WTC11 (cell line): ENCODE measurements around the gene EWSR1. TPM values are rescaled to one million over a fixed set of nuclear protein-coding genes. Genes with fewer than 3 reads are reported as not detected.

Source experiments
- ATAC-seq: fragments of 200-7000 bp; cut with Tn5 transposase; 2 replicates; pipeline ENCODE4 v1.10.0; 2021; ENCODE audit warnings: mild to moderate bottlenecking, moderate library complexity
- CTCF ChIA-PET: fragments of 300-600 bp; sonication (Branson Sonifier 250); formaldehyde crosslinking; loops from one replicate; lab custom pipeline; 2021; ENCODE audit warnings: antibody characterized with exemption; lab: Charles Lee
- POLR2A ChIA-PET: fragments of 350-600 bp; sonication (Branson Sonifier 250); formaldehyde crosslinking; loops from one replicate; lab custom pipeline; 2021; ENCODE audit warnings: antibody characterized with exemption; lab: Charles Lee
- DNase-seq: peaks from one replicate; pipeline ENCODE4 v3.0.0; 2021; ENCODE audit warnings: low spot score
- H3K27ac Mint-ChIP-seq: 2 replicates; pipeline ENCODE4 v1.8.0; 2021; ENCODE audit warnings: mixed read lengths
- H3K27me3 Mint-ChIP-seq: 2 replicates; pipeline ENCODE4 v1.8.0; 2021; ENCODE audit warnings: low read depth, mild to moderate bottlenecking, moderate library complexity, mixed read lengths
- H3K36me3 Mint-ChIP-seq: 2 replicates; pipeline ENCODE4 v1.8.0; 2021; ENCODE audit warnings: mixed read lengths
- H3K4me1 Mint-ChIP-seq: 2 replicates; pipeline ENCODE4 v1.8.0; 2022; ENCODE audit warnings: mixed read lengths
- H3K4me3 Mint-ChIP-seq: 2 replicates; pipeline ENCODE4 v1.8.0; 2021; ENCODE audit warnings: mild to moderate bottlenecking, moderate library complexity, mixed read lengths
- H3K9me3 Mint-ChIP-seq: 2 replicates; pipeline ENCODE4 v1.8.0; 2021; ENCODE audit warnings: mixed read lengths
- CREB1 ChIP-seq: sonication (generic); formaldehyde crosslinking; IDR thresholded peaks from 2 replicates; pipeline ENCODE4 v1.8.0; 2023; ENCODE audit warnings: mild to moderate bottlenecking, missing genetic modification reagents
- GABPB1 ChIP-seq: sonication (generic); formaldehyde crosslinking; IDR thresholded peaks from 2 replicates; pipeline ENCODE4 v1.8.1; 2023; ENCODE audit warnings: mild to moderate bottlenecking, missing genetic modification reagents
- MXD4 ChIP-seq: fragments of 250-450 bp; sonication (Bioruptor Pico); IDR thresholded peaks from 2 replicates; pipeline ENCODE4 v1.8.0; 2021; ENCODE audit warnings: mild to moderate bottlenecking, moderate library complexity, borderline replicate concordance
- NR1H2 ChIP-seq: sonication (generic); formaldehyde crosslinking; IDR thresholded peaks from 2 replicates; pipeline ENCODE4 v1.9.0; 2021; ENCODE audit warnings: mild to moderate bottlenecking, moderate library complexity, missing genetic modification reagents
- SP1 ChIP-seq: sonication (generic); formaldehyde crosslinking; conservative IDR thresholded peaks from 2 replicates; pipeline ENCODE4 v1.8.1; 2022; ENCODE audit warnings: missing genetic modification reagents
- TCF7 ChIP-seq: sonication (generic); formaldehyde crosslinking; IDR thresholded peaks from 2 replicates; pipeline ENCODE4 v1.8.0; 2022; ENCODE audit warnings: mild to moderate bottlenecking, low read depth, missing genetic modification reagents, moderate library complexity
- TEAD4 ChIP-seq: sonication (generic); formaldehyde crosslinking; IDR thresholded peaks from 2 replicates; pipeline ENCODE4 v1.8.0; 2022; ENCODE audit warnings: mild to moderate bottlenecking, missing genetic modification reagents
- total RNA-seq: library from RNA; stranded (reverse); gene quantifications from 3 replicates; pipeline ENCODE4 v1.2.3, GENCODE V29; 2021
- TF ChIP-seq, protein P1 (sequence below): sonication (generic); formaldehyde crosslinking; conservative IDR thresholded peaks from 2 replicates; pipeline ENCODE4 v1.8.1; 2023; ENCODE audit warnings: mild to moderate bottlenecking, low read depth, missing genetic modification reagents, moderate library complexity
- TF ChIP-seq, protein P2 (sequence below): sonication (generic); formaldehyde crosslinking; conservative IDR thresholded peaks from 2 replicates; pipeline ENCODE4 v1.8.1; 2022; ENCODE audit warnings: mild to moderate bottlenecking, missing genetic modification reagents
- TF ChIP-seq, protein P3 (sequence below): sonication (generic); formaldehyde crosslinking; IDR thresholded peaks from 2 replicates; pipeline ENCODE4 v1.8.0; 2022; ENCODE audit warnings: mild to moderate bottlenecking, missing genetic modification reagents
- TF ChIP-seq, protein P4 (sequence below): sonication (generic); formaldehyde crosslinking; IDR thresholded peaks from 2 replicates; pipeline ENCODE4 v1.8.0; 2022; ENCODE audit warnings: mild to moderate bottlenecking, missing genetic modification reagents
- TF ChIP-seq, protein P5 (sequence below): fragments of 250-450 bp; sonication (Bioruptor Pico); IDR thresholded peaks from 2 replicates; pipeline ENCODE4 v1.9.0; 2021; ENCODE audit warnings: mild to moderate bottlenecking, borderline replicate concordance
- TF ChIP-seq, protein P6 (sequence below): fragments of 250-450 bp; sonication (Bioruptor Pico); IDR thresholded peaks from 2 replicates; pipeline ENCODE4 v1.9.0; 2021; ENCODE audit warnings: mild to moderate bottlenecking
- TF ChIP-seq, protein P7 (sequence below): fragments of 250-450 bp; sonication (Bioruptor Pico); IDR thresholded peaks from 2 replicates; pipeline ENCODE4 v2.1.2; 2022; ENCODE audit warnings: mild to moderate bottlenecking, moderate library complexity
- TF ChIP-seq, protein P8 (sequence below): fragments of 250-450 bp; sonication (Bioruptor Pico); IDR thresholded peaks from 2 replicates; pipeline ENCODE4 v1.9.0; 2021; ENCODE audit warnings: mild to moderate bottlenecking
- TF ChIP-seq, protein P9 (sequence below): sonication (generic); formaldehyde crosslinking; IDR thresholded peaks from 2 replicates; pipeline ENCODE4 v1.8.0; 2022; ENCODE audit warnings: mild to moderate bottlenecking, missing genetic modification reagents
- TF ChIP-seq, protein P10 (sequence below): sonication (generic); formaldehyde crosslinking; IDR thresholded peaks from 2 replicates; pipeline ENCODE4 v1.8.0; 2023; ENCODE audit warnings: mild to moderate bottlenecking, missing genetic modification reagents

The EWSR1 gene
- total RNA-seq, 1 experiment from 2014 or later, result 377 TPM

DNA sequence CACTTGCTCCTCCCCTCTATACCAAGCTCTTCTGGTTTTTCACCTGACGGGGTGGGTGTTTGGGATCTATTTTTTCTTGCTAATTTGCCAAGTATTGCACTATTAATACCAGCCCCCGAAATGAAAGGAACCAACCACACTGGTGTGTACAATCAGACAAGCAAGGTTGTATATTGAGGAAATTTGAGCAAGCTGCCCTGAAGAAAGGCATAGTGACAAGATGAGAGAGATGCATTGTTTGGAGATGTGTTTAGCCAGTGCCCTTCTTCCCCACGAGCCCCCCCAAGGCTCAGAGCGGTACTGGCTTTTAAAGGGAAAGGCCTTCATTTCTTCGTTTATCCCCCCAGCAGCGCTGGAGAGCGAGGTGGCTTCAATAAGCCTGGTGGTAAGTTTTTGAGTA is 23.1 kb downstream of the EWSR1 start:
- H3K9me3 Mint-ChIP-seq, result no peaks in the 10 kb centered on the region
- H3K36me3 Mint-ChIP-seq, result peaks cover 97% of the 10 kb centered on the region
- no peak for DNase-seq
- TF ChIP-seq, protein P1, sequence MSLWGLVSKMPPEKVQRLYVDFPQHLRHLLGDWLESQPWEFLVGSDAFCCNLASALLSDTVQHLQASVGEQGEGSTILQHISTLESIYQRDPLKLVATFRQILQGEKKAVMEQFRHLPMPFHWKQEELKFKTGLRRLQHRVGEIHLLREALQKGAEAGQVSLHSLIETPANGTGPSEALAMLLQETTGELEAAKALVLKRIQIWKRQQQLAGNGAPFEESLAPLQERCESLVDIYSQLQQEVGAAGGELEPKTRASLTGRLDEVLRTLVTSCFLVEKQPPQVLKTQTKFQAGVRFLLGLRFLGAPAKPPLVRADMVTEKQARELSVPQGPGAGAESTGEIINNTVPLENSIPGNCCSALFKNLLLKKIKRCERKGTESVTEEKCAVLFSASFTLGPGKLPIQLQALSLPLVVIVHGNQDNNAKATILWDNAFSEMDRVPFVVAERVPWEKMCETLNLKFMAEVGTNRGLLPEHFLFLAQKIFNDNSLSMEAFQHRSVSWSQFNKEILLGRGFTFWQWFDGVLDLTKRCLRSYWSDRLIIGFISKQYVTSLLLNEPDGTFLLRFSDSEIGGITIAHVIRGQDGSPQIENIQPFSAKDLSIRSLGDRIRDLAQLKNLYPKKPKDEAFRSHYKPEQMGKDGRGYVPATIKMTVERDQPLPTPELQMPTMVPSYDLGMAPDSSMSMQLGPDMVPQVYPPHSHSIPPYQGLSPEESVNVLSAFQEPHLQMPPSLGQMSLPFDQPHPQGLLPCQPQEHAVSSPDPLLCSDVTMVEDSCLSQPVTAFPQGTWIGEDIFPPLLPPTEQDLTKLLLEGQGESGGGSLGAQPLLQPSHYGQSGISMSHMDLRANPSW (CRISPR knock-in tag), result no peak
- TF ChIP-seq TEAD4 (CRISPR knock-in tag) (no peak), SP1 (CRISPR knock-in tag) (no peak)
- TF ChIP-seq, protein P2, sequence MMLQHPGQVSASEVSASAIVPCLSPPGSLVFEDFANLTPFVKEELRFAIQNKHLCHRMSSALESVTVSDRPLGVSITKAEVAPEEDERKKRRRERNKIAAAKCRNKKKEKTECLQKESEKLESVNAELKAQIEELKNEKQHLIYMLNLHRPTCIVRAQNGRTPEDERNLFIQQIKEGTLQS (CRISPR knock-in tag), result no peak
- TF ChIP-seq, protein P3, sequence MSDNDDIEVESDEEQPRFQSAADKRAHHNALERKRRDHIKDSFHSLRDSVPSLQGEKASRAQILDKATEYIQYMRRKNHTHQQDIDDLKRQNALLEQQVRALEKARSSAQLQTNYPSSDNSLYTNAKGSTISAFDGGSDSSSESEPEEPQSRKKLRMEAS, result no peak
- TF ChIP-seq, protein P4, sequence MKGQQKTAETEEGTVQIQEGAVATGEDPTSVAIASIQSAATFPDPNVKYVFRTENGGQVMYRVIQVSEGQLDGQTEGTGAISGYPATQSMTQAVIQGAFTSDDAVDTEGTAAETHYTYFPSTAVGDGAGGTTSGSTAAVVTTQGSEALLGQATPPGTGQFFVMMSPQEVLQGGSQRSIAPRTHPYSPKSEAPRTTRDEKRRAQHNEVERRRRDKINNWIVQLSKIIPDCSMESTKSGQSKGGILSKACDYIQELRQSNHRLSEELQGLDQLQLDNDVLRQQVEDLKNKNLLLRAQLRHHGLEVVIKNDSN, result no peak
- TF ChIP-seq, protein P5, sequence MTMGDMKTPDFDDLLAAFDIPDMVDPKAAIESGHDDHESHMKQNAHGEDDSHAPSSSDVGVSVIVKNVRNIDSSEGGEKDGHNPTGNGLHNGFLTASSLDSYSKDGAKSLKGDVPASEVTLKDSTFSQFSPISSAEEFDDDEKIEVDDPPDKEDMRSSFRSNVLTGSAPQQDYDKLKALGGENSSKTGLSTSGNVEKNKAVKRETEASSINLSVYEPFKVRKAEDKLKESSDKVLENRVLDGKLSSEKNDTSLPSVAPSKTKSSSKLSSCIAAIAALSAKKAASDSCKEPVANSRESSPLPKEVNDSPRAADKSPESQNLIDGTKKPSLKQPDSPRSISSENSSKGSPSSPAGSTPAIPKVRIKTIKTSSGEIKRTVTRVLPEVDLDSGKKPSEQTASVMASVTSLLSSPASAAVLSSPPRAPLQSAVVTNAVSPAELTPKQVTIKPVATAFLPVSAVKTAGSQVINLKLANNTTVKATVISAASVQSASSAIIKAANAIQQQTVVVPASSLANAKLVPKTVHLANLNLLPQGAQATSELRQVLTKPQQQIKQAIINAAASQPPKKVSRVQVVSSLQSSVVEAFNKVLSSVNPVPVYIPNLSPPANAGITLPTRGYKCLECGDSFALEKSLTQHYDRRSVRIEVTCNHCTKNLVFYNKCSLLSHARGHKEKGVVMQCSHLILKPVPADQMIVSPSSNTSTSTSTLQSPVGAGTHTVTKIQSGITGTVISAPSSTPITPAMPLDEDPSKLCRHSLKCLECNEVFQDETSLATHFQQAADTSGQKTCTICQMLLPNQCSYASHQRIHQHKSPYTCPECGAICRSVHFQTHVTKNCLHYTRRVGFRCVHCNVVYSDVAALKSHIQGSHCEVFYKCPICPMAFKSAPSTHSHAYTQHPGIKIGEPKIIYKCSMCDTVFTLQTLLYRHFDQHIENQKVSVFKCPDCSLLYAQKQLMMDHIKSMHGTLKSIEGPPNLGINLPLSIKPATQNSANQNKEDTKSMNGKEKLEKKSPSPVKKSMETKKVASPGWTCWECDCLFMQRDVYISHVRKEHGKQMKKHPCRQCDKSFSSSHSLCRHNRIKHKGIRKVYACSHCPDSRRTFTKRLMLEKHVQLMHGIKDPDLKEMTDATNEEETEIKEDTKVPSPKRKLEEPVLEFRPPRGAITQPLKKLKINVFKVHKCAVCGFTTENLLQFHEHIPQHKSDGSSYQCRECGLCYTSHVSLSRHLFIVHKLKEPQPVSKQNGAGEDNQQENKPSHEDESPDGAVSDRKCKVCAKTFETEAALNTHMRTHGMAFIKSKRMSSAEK (CRISPR knock-in tag), result no peak
- TF ChIP-seq, protein P6, sequence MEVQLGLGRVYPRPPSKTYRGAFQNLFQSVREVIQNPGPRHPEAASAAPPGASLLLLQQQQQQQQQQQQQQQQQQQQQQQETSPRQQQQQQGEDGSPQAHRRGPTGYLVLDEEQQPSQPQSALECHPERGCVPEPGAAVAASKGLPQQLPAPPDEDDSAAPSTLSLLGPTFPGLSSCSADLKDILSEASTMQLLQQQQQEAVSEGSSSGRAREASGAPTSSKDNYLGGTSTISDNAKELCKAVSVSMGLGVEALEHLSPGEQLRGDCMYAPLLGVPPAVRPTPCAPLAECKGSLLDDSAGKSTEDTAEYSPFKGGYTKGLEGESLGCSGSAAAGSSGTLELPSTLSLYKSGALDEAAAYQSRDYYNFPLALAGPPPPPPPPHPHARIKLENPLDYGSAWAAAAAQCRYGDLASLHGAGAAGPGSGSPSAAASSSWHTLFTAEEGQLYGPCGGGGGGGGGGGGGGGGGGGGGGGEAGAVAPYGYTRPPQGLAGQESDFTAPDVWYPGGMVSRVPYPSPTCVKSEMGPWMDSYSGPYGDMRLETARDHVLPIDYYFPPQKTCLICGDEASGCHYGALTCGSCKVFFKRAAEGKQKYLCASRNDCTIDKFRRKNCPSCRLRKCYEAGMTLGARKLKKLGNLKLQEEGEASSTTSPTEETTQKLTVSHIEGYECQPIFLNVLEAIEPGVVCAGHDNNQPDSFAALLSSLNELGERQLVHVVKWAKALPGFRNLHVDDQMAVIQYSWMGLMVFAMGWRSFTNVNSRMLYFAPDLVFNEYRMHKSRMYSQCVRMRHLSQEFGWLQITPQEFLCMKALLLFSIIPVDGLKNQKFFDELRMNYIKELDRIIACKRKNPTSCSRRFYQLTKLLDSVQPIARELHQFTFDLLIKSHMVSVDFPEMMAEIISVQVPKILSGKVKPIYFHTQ (CRISPR knock-in tag), result no peak
- CTCF ChIA-PET, result interaction anchor here (0.5 to 1.1 kb wide), 2 partner anchors 10 to 22 kb away, joined by 3 to 5 read pairs; no protein-coding TSS in a partner anchor
- ATAC-seq, result peak; percentile 40; the same call in 1 of the 2 replicates
- no peaks in the 10 kb centered on the region for H3K27me3 Mint-ChIP-seq
- POLR2A ChIA-PET, result no interaction called here
- no peak overlapping the region; the same call in 1 of the 2 replicates for H3K27ac Mint-ChIP-seq
- H3K4me1 Mint-ChIP-seq, result no peaks in the 10 kb centered on the region
- H3K4me3 Mint-ChIP-seq, result no peak overlapping the region

DNA sequence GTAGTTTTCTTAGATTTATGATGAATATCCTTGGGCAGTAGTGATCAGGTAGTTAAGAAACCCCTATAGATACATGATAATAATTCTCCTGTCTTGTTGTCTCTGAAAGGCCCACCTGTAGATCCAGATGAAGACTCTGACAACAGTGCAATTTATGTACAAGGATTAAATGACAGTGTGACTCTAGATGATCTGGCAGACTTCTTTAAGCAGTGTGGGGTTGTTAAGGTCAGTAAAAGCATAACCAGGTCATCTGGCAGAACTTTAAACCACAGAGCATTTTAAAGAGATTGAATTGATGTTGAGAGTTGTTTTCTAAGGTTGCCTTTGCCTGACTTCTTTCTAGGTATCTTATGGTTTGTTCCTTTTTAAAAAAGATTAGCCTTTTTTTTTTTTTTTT is 24.3 kb downstream of the EWSR1 start:
- ChIA-PET CTCF (interaction anchor here (0.7 kb wide), 1 partner anchor 9 kb away, joined by 4 read pairs; no protein-coding TSS in a partner anchor), POLR2A (no interaction called here)
- peaks cover 97% of the 10 kb centered on the region for H3K36me3 Mint-ChIP-seq
- H3K27ac Mint-ChIP-seq, result no peak overlapping the region
- no peaks in the 10 kb centered on the region for H3K27me3 Mint-ChIP-seq
- no peak for TF ChIP-seq MXD4 (CRISPR knock-in tag)
- TF ChIP-seq, protein P7, sequence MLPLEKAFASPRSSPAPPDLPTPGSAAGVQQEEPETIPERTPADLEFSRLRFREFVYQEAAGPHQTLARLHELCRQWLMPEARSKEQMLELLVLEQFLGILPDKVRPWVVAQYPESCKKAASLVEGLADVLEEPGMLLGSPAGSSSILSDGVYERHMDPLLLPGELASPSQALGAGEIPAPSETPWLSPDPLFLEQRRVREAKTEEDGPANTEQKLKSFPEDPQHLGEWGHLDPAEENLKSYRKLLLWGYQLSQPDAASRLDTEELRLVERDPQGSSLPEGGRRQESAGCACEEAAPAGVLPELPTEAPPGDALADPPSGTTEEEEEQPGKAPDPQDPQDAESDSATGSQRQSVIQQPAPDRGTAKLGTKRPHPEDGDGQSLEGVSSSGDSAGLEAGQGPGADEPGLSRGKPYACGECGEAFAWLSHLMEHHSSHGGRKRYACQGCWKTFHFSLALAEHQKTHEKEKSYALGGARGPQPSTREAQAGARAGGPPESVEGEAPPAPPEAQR, result no peak
- no peak for TF ChIP-seq TCF7 (CRISPR knock-in tag)
- no peak for TF ChIP-seq CREB1 (CRISPR knock-in tag)
- TF ChIP-seq, protein P8, sequence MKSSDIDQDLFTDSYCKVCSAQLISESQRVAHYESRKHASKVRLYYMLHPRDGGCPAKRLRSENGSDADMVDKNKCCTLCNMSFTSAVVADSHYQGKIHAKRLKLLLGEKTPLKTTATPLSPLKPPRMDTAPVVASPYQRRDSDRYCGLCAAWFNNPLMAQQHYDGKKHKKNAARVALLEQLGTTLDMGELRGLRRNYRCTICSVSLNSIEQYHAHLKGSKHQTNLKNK (CRISPR knock-in tag), result no peak
- TF ChIP-seq NR1H2, result no peak
- TF ChIP-seq, protein P9, sequence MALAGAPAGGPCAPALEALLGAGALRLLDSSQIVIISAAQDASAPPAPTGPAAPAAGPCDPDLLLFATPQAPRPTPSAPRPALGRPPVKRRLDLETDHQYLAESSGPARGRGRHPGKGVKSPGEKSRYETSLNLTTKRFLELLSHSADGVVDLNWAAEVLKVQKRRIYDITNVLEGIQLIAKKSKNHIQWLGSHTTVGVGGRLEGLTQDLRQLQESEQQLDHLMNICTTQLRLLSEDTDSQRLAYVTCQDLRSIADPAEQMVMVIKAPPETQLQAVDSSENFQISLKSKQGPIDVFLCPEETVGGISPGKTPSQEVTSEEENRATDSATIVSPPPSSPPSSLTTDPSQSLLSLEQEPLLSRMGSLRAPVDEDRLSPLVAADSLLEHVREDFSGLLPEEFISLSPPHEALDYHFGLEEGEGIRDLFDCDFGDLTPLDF (CRISPR knock-in tag), result no peak
- TF ChIP-seq GABPB1, result no peak
- TF ChIP-seq, protein P10, sequence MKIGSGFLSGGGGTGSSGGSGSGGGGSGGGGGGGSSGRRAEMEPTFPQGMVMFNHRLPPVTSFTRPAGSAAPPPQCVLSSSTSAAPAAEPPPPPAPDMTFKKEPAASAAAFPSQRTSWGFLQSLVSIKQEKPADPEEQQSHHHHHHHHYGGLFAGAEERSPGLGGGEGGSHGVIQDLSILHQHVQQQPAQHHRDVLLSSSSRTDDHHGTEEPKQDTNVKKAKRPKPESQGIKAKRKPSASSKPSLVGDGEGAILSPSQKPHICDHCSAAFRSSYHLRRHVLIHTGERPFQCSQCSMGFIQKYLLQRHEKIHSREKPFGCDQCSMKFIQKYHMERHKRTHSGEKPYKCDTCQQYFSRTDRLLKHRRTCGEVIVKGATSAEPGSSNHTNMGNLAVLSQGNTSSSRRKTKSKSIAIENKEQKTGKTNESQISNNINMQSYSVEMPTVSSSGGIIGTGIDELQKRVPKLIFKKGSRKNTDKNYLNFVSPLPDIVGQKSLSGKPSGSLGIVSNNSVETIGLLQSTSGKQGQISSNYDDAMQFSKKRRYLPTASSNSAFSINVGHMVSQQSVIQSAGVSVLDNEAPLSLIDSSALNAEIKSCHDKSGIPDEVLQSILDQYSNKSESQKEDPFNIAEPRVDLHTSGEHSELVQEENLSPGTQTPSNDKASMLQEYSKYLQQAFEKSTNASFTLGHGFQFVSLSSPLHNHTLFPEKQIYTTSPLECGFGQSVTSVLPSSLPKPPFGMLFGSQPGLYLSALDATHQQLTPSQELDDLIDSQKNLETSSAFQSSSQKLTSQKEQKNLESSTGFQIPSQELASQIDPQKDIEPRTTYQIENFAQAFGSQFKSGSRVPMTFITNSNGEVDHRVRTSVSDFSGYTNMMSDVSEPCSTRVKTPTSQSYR (CRISPR knock-in tag), result no peak
- H3K9me3 Mint-ChIP-seq, result no peaks in the 10 kb centered on the region
- no peaks in the 10 kb centered on the region for H3K4me1 Mint-ChIP-seq
- ATAC-seq (no peak), DNase-seq (no peak)
- H3K4me3 Mint-ChIP-seq, result no peak overlapping the region
